Stimulated activated CD8-positive, alpha-beta memory T cell treated with anti-CD3 and anti-CD28 coated beads, Interleukin-12 subunit alpha, Interleukin-12 subunit beta, amount 100 ng/mL, for 1 hour (primary cell): Measurements from ENCODE around the gene HOXA7.

Experiments
- DNase-seq: peaks from one replicate; pipeline ENCODE4 v3.0.0-alpha.2; 2020; ENCODE audit warnings: low read depth

HOXA7 gene

GRCh38 chr7:27159266-27160144, 3.0 kb upstream of the HOXA7 start:
- DNase-seq, result no peak

GRCh38 chr7:27158436-27159265, 2.2 kb upstream of the HOXA7 start:
- DNase-seq, result no peak

GRCh38 chr7:27157702-27158431, 1.4 kb upstream of the HOXA7 start:
- DNase-seq, result no peak

GRCh38 chr7:27156916-27157701, 634 bp upstream of the HOXA7 start:
- no peak for DNase-seq

GRCh38 chr7:27155816-27156507, 513 bp downstream of the HOXA7 start:
- DNase-seq, result no peak

GRCh38 chr7:27154901-27155815, 1.3 kb downstream of the HOXA7 start:
- DNase-seq, result no peak

- no peak for DNase-seq
Measured at GRCh38 chr7:27154369-27154768, 2.1 kb downstream of the HOXA7 start.

GRCh38 chr7:27153526-27153925, 2.9 kb downstream of the HOXA7 start:
- DNase-seq, result no peak

GRCh38 chr7:27152816-27153442, 3.5 kb downstream of the HOXA7 start:
- no peak for DNase-seq

GRCh38 chr7:27151931-27152815, 4.3 kb downstream of the HOXA7 start, which contains the start of gene HOXA3:
Gene HOXA3, minus strand, starts transcription at chr7:27152583. Its CDS starts 41,943 bp downstream, at chr7:27110640.
- DNase-seq, result no peak

- no peak for DNase-seq
Measured at GRCh38 chr7:27151341-27151930, 5.0 kb downstream of the HOXA7 start.

- DNase-seq, result peak; percentile 36
Measured at GRCh38 chr7:27150568-27151340, 5.7 kb downstream of the HOXA7 start.

- DNase-seq, result no peak
Measured at GRCh38 chr7:27149842-27150567, 6.5 kb downstream of the HOXA7 start.

- no peak for DNase-seq
Measured at GRCh38 chr7:27148756-27149641, 7.5 kb downstream of the HOXA7 start.

- DNase-seq, result no peak
Measured at GRCh38 chr7:27148031-27148755, 8.3 kb downstream of the HOXA7 start.
